Measurements from ENCODE around the gene NRDE2. TPM values are rescaled to one million over a fixed set of nuclear protein-coding genes. Genes with fewer than 3 reads are reported as not detected.

The NRDE2 gene
- total and polyA plus RNA-seq, 2 donors from 2014 or later, result 7.0 to 27.9 TPM

GRCh38 chr14:90281261-90281660 is 50.5 kb downstream of the NRDE2 start:
- intact Hi-C loops (cut with DNase I), result no loop called here
- no peaks in the 10 kb centered on the region for H3K4me1 ChIP-seq (ENCODE audit: control insufficient read depth in 2 of 3, insufficient read depth in 2 of 3, low read depth in 1 of 3, low read length in 3 of 3)
- H3K27ac ChIP-seq (ENCODE audit: low read depth in 2 of 2, low read length in 2 of 2), result no peak overlapping the region
- H3K9ac ChIP-seq (ENCODE audit: low read length in 3 of 3), result no peak overlapping the region
- no peaks in the 10 kb centered on the region for H3K9me3 ChIP-seq (ENCODE audit: control insufficient read depth in 2 of 3, insufficient read depth in 1 of 3, low read length in 3 of 3)
- no peak for TF ChIP-seq CTCF (IDR thresholded peaks at IDR 0.05; ENCODE audit: borderline replicate concordance, extremely low read depth, insufficient read depth)
- DNase-seq, result no peak
- no peak for FAIRE-seq
- no peak overlapping the region for H3K4me3 ChIP-seq (ENCODE audit: low read length in 3 of 3)
- peaks cover 4 to 35% (median 19%) of the 10 kb centered on the region in 3 donors for H3K36me3 ChIP-seq (ENCODE audit: control insufficient read depth in 2 of 3, insufficient read depth in 3 of 3, low read length in 3 of 3)
- H3K27me3 ChIP-seq (ENCODE audit: control insufficient read depth, insufficient read depth, low read length), result no peaks in the 10 kb centered on the region

GRCh38 chr14:90280096-90280495 is 51.6 kb downstream of the NRDE2 start:
- DNase-seq, result no peak
- intact Hi-C loops (cut with DNase I), result no loop called here
- Histone ChIP-seq H3K27me3 (ENCODE audit: control insufficient read depth, insufficient read depth, low read length) (no peaks in the 10 kb centered on the region), H3K4me3 (ENCODE audit: low read length in 3 of 3) (no peak overlapping the region), H3K4me1 (ENCODE audit: control insufficient read depth in 2 of 3, insufficient read depth in 2 of 3, low read depth in 1 of 3, low read length in 3 of 3) (no peaks in the 10 kb centered on the region), H3K9ac (ENCODE audit: low read length in 3 of 3) (no peak overlapping the region), H3K27ac (ENCODE audit: low read depth in 2 of 2, low read length in 2 of 2) (no peak overlapping the region), H3K9me3 (ENCODE audit: control insufficient read depth in 2 of 3, insufficient read depth in 1 of 3, low read length in 3 of 3) (no peaks in the 10 kb centered on the region), H3K36me3 (ENCODE audit: control insufficient read depth in 2 of 3, insufficient read depth in 3 of 3, low read length in 3 of 3) (peaks cover 2 to 28% (median 18%) of the 10 kb centered on the region in 3 donors)
- no peak for FAIRE-seq
- no peak for TF ChIP-seq CTCF (IDR thresholded peaks at IDR 0.05; ENCODE audit: borderline replicate concordance, extremely low read depth, insufficient read depth)

GRCh38 chr14:90278199-90279175 is 53.3 kb downstream of the NRDE2 start:
- DNase-seq, result no peak
- peaks cover 0 to 25% (median 18%) of the 10 kb centered on the region in 3 donors for H3K36me3 ChIP-seq (ENCODE audit: control insufficient read depth in 2 of 3, insufficient read depth in 3 of 3, low read length in 3 of 3)
- peaks cover 0 to 3% (median 0%) of the 10 kb centered on the region in 3 donors for H3K4me1 ChIP-seq (ENCODE audit: control insufficient read depth in 2 of 3, insufficient read depth in 2 of 3, low read depth in 1 of 3, low read length in 3 of 3)

More at GRCh38 chr14:90278199-90279175, 53.3 kb downstream of the NRDE2 start:
- Histone ChIP-seq H3K9ac (ENCODE audit: low read length in 3 of 3) (no peak overlapping the region), H3K4me3 (ENCODE audit: low read length in 3 of 3) (no peak overlapping the region), H3K27ac (ENCODE audit: low read depth in 2 of 2, low read length in 2 of 2) (no peak overlapping the region), H3K9me3 (ENCODE audit: control insufficient read depth in 2 of 3, insufficient read depth in 1 of 3, low read length in 3 of 3) (no peaks in the 10 kb centered on the region), H3K27me3 (ENCODE audit: control insufficient read depth, insufficient read depth, low read length) (no peaks in the 10 kb centered on the region)
- FAIRE-seq, result no peak
- no peak for TF ChIP-seq CTCF (IDR thresholded peaks at IDR 0.05; ENCODE audit: borderline replicate concordance, extremely low read depth, insufficient read depth)
- intact Hi-C loops (cut with DNase I), result no loop called here
